PC-9 (cell line): Measurements from ENCODE around the gene PWP1. TPM values are rescaled to one million over a fixed set of nuclear protein-coding genes. Genes with fewer than 3 reads are reported as not detected.

Experiments
- BruUV-seq: library from RNA; stranded (reverse); fragments of 400-500 nt; replicated peaks from 2 replicates; lab custom pipeline; 2021; lab: Mats Ljungman, UMichigan
- CTCF ChIA-PET: fragments of 300-600 bp; sonication (Branson Sonifier 250); formaldehyde crosslinking; loops from one replicate; lab custom pipeline; 2022; ENCODE audit warnings: antibody characterized with exemption; lab: Charles Lee
- POLR2A ChIA-PET: fragments of 300-600 bp; sonication (Branson Sonifier 250); formaldehyde crosslinking; loops from one replicate; lab custom pipeline; 2022; ENCODE audit warnings: antibody characterized with exemption; ENCODE audit not compliant: unreplicated experiment; lab: Charles Lee
- DNase-seq, 2 experiments: peaks; one replicate each; pipeline versions ENCODE4 v3.0.0 to v3.0.0-alpha.2; 2015 to 2022; ENCODE audit warnings: mixed read lengths in 1 of 2
- H2AFZ ChIP-seq: fragments of 200-600 bp; sonication (generic); 2 replicates; pipeline ENCODE4 v1.8.1; 2017; ENCODE audit warnings: antibody characterized with exemption
- H3F3A ChIP-seq: fragments of 200-600 bp; sonication (generic); 2 replicates; pipeline ENCODE4 v1.8.1; 2017; ENCODE audit warnings: antibody characterized with exemption, mild to moderate bottlenecking, low read depth; ENCODE audit not compliant: insufficient read depth
- H3K27ac ChIP-seq: fragments of 200-600 bp; sonication (generic); 2 replicates; pipeline ENCODE4 v1.6.1; 2016; ENCODE audit warnings: mixed run types
- H3K27me3 ChIP-seq: fragments of 200-600 bp; sonication (generic); 2 replicates; pipeline ENCODE4 v1.6.1; 2016; ENCODE audit warnings: low read depth, mixed run types; ENCODE audit not compliant: insufficient read depth
- H3K36me3 ChIP-seq: fragments of 200-600 bp; sonication (generic); 2 replicates; pipeline ENCODE4 v1.6.1; 2016; ENCODE audit warnings: low read depth, mixed run types
- H3K4me1 ChIP-seq: fragments of 200-600 bp; sonication (generic); replicated peaks from 2 replicates; pipeline ENCODE4 v1.6.1; 2016; ENCODE audit warnings: mixed run types; ENCODE audit not compliant: insufficient read depth
- H3K4me2 ChIP-seq: fragments of 200-600 bp; sonication (generic); 2 replicates; pipeline ENCODE4 v1.6.1; 2017; ENCODE audit warnings: mixed run types
- H3K4me3 ChIP-seq: fragments of 200-600 bp; sonication (generic); 2 replicates; pipeline ENCODE4 v1.6.1; 2016; ENCODE audit warnings: mixed run types
- H3K79me2 ChIP-seq: fragments of 200-600 bp; sonication (generic); 2 replicates; pipeline ENCODE4 v1.6.1; 2017; ENCODE audit warnings: low read depth, mixed run types
- H3K9me2 ChIP-seq: fragments of 200-600 bp; sonication (generic); 2 replicates; pipeline ENCODE4 v1.8.1; 2017; ENCODE audit warnings: mild to moderate bottlenecking; ENCODE audit not compliant: insufficient read depth
- H3K9me3 ChIP-seq: fragments of 200-600 bp; sonication (generic); 2 replicates; pipeline ENCODE4 v1.8.1; 2016; ENCODE audit warnings: low read depth; ENCODE audit not compliant: insufficient read depth
- H4K20me1 ChIP-seq: fragments of 200-600 bp; sonication (generic); 2 replicates; pipeline ENCODE4 v1.8.1; 2017; ENCODE audit not compliant: insufficient read depth
- EZH2 ChIP-seq: fragments of 200-600 bp; sonication (generic); IDR thresholded peaks from 2 replicates; pipeline ENCODE4 v1.8.0; 2017; ENCODE audit warnings: antibody characterized with exemption, low read depth
- intact Hi-C: fragments of 100-400 bp; cut with micrococcal nuclease; formaldehyde crosslinking; loops from one replicate; pipeline ENCODE4 v1.10.0; 2022; ENCODE audit not compliant: unreplicated experiment
- total RNA-seq: library from RNA; stranded (reverse); gene quantifications from 2 replicates; pipeline ENCODE4 v1.2.3, GENCODE V29; 2021
- TF ChIP-seq, protein P1 (sequence below): fragments of 200-600 bp; sonication (generic); conservative IDR thresholded peaks from 2 replicates; pipeline ENCODE4 v1.6.1; 2017; ENCODE audit warnings: mixed run types, antibody characterized with exemption, mild to moderate bottlenecking, moderate library complexity

Gene PWP1
- total RNA-seq, 1 experiment from 2014 or later = 44.1 TPM

DNA sequence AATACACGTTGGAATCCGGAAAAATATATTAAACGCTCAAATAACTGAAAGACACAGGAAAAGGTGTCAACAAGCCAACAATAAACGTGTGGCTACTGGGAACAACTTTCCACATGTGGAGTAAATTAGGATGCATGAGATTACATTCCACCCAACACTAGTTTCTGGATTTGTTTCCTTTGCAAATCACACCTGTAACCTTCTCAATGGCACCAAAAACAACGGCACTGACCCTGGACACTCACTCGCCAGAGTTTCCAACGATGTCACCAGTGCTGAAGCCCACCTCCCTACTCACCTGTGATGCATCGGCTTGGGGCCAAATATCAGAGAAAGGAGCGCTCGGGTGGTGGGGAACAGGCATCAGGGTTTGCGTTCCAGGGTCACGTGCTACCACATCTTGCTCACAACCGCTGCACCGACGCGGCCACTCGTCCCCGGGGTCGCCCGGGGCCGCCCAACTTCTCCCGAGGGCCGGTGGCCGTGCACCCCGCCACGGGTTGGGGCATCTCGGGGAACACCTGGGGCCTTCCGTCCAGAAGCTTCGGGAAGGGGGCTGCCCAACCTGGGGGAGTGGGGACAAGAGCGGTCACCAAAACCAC, 74.7 kb downstream of the PWP1 start:
- H4K20me1 ChIP-seq = peaks cover 6% of the 10 kb centered on the region; the same call in 1 of the 2 replicates
- no peaks in the 10 kb centered on the region for H3K9me2 ChIP-seq
- POLR2A ChIA-PET = no interaction called here
- H3K27me3 ChIP-seq = no peaks in the 10 kb centered on the region
- no peaks in the 10 kb centered on the region for H3K9me3 ChIP-seq
- peaks cover 40% of the 10 kb centered on the region for H3K79me2 ChIP-seq
- peak overlapping the region; percentile 98 for H3K4me2 ChIP-seq
- no peak overlapping the region for H3K27ac ChIP-seq
- peaks cover 26% of the 10 kb centered on the region for H3K4me1 ChIP-seq
- H3K4me3 ChIP-seq = peak overlapping the region; percentile 95
- H3F3A ChIP-seq = peaks cover 15% of the 10 kb centered on the region
- CTCF ChIA-PET = interaction anchor here (0.6 kb wide), 1 partner anchor 84 kb away, joined by 3 read pairs; no protein-coding TSS in a partner anchor
- H2AFZ ChIP-seq = peak overlapping the region; percentile 86
- TF ChIP-seq EZH2 = no peak
- TF ChIP-seq, protein P1, sequence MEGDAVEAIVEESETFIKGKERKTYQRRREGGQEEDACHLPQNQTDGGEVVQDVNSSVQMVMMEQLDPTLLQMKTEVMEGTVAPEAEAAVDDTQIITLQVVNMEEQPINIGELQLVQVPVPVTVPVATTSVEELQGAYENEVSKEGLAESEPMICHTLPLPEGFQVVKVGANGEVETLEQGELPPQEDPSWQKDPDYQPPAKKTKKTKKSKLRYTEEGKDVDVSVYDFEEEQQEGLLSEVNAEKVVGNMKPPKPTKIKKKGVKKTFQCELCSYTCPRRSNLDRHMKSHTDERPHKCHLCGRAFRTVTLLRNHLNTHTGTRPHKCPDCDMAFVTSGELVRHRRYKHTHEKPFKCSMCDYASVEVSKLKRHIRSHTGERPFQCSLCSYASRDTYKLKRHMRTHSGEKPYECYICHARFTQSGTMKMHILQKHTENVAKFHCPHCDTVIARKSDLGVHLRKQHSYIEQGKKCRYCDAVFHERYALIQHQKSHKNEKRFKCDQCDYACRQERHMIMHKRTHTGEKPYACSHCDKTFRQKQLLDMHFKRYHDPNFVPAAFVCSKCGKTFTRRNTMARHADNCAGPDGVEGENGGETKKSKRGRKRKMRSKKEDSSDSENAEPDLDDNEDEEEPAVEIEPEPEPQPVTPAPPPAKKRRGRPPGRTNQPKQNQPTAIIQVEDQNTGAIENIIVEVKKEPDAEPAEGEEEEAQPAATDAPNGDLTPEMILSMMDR = no peak
- BruUV-seq = no TSS peak
- peak in 1 of 2 experiments; percentile 8 for DNase-seq
- peaks cover 24% of the 10 kb centered on the region for H3K36me3 ChIP-seq
- intact Hi-C loops = loop anchor here (2.0 to 5.0 kb wide), 2 partner anchors 73 to 124 kb away; partner anchors contain the start of gene PWP1

DNA sequence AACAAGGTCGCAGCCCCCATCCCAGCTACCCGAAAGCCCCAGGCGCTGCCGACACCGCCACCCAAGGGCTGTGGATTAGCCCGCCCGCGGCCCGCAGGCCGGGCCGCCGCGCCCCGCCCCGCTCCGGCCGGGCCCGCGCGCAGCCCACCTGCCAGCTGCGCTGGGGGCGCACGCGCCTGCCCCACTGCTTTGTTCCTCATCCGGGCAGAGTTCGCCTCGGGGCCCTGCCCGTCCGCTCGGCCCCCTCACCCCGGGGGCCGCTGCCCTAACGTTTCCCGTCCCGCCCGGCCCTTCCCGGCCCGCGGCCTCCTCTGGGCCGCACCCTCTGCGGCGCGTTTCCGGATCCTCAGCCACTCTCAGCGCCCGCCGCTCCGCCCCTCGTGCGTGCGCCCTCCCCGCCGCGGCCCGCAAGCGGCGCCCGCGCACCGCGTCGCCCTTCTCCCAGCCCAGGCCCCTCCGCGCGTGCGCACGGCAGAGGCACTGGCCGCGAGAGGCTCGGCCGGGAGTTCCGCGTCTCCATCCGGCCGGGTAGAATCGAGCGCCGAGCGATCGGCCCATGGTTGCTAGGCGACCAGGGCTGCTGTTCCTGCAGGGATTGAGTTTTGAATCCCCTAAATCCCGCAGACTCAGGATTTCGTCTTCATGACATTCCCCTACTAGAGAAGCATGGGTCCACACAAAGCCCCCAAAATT, 75.4 kb downstream of the PWP1 start, which contains the start of gene PRDM4:
TSS of gene PRDM4 (minus strand) at position 329 of the 693 bp plus-strand sequence. CDS start 622 bp downstream, outside the sequence.
- BruUV-seq = no TSS peak
- H3K79me2 ChIP-seq = peaks cover 40% of the 10 kb centered on the region
- H3K4me1 ChIP-seq = peaks cover 26% of the 10 kb centered on the region
- H3K36me3 ChIP-seq = peaks cover 21% of the 10 kb centered on the region
- DNase-seq = peak; percentile 77 to 93
- H3K27ac ChIP-seq = no peak within 1 kb of the TSS
- no peaks in the 10 kb centered on the region for H3K9me2 ChIP-seq
- intact Hi-C loops = loop anchor here (2.0 to 5.0 kb wide), 2 partner anchors 74 to 124 kb away; partner anchors contain the start of gene PWP1
- H3K4me3 ChIP-seq = peak within 1 kb of the TSS; percentile 95
- H2AFZ ChIP-seq = peak within 1 kb of the TSS; percentile 99
- H3K27me3 ChIP-seq = no peaks in the 10 kb centered on the region
- POLR2A ChIA-PET = interaction anchor here (0.7 kb wide), 1 partner anchor 1418 kb away, joined by 3 read pairs; no protein-coding TSS in a partner anchor
- peaks cover 15% of the 10 kb centered on the region for H3F3A ChIP-seq
- no peaks in the 10 kb centered on the region for H3K9me3 ChIP-seq
- TF ChIP-seq EZH2 = no peak
- TF ChIP-seq, protein P1 = no peak
- peaks cover 6% of the 10 kb centered on the region; the same call in 1 of the 2 replicates for H4K20me1 ChIP-seq
- H3K4me2 ChIP-seq = peak within 1 kb of the TSS; percentile 98
- CTCF ChIA-PET = no interaction called here

DNA sequence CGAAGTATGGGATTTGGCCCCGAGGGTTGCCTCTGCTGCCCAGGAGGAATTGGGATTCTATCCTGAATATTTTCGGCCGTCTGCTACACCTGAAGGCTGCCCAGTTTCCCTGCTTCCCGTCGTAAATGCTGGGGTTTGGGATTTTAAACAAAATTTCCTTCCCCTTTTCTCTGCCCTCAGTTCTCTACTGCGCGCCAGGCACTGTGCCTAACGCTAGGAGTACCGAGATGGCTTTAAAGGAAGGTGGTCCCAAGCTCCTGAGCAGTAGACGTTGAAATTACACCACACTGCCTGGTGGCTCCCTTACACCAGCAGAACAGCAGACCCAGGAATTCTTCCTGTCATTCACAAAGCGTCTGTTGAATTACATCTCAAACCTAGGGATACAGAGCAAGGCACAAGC, 75.9 kb downstream of the PWP1 start:
- Histone ChIP-seq H3F3A (peaks cover 15% of the 10 kb centered on the region), H3K79me2 (peaks cover 40% of the 10 kb centered on the region), H3K4me2 (peak overlapping the region; percentile 95), H3K9me3 (no peaks in the 10 kb centered on the region), H3K9me2 (no peaks in the 10 kb centered on the region), H3K4me3 (peak overlapping the region; percentile 95), H4K20me1 (peaks cover 6% of the 10 kb centered on the region; the same call in 1 of the 2 replicates), H3K36me3 (peaks cover 16% of the 10 kb centered on the region), H2AFZ (peak overlapping the region; percentile 99), H3K27me3 (peaks cover 5% of the 10 kb centered on the region; the same call in 1 of the 2 replicates), H3K4me1 (peaks cover 26% of the 10 kb centered on the region), H3K27ac (no peak overlapping the region)
- ChIA-PET POLR2A (interaction anchor here (0.7 kb wide), 1 partner anchor 1419 kb away, joined by 3 read pairs; no protein-coding TSS in a partner anchor), CTCF (no interaction called here)
- no TSS peak for BruUV-seq
- DNase-seq = no peak
- intact Hi-C loops = loop anchor here (2.0 to 5.0 kb wide), 2 partner anchors 74 to 123 kb away; partner anchors contain the start of gene PWP1
- TF ChIP-seq, protein P1 = no peak
- TF ChIP-seq EZH2 = no peak
